GM12878 (cell line): ENCODE measurements around the gene UBE2E2.

Experiments used
- HCFC1 ChIP-seq: fragments of 150-350 bp; IDR thresholded peaks from 2 replicates; pipeline ENCODE4 v1.6.1; 2014; ENCODE audit warnings: low read length
- PAX8 ChIP-seq: fragments of 450-650 bp; IDR thresholded peaks from 2 replicates; pipeline ENCODE4 v1.6.1; 2017; ENCODE audit warnings: mild to moderate bottlenecking, moderate library complexity
- POLR2A ChIP-seq: IDR thresholded peaks from 2 replicates; pipeline ENCODE4 v1.6.1; 2011; ENCODE audit warnings: low read depth, mild to moderate bottlenecking, low read length
- SUPT20H ChIP-seq: IDR thresholded peaks from 2 replicates; pipeline ENCODE4 v1.6.1; 2011; ENCODE audit warnings: low read depth, mild to moderate bottlenecking, low read length, moderate library complexity, borderline replicate concordance; ENCODE audit not compliant: control insufficient read depth
- TAF1 ChIP-seq: IDR thresholded peaks from 2 replicates; pipeline ENCODE4 v1.6.1; 2011; ENCODE audit warnings: mild to moderate bottlenecking, low read depth, low read length, borderline replicate concordance
- TCF3 ChIP-seq: IDR thresholded peaks from 2 replicates; pipeline ENCODE4 v1.6.1; 2012; ENCODE audit warnings: low read depth, mild to moderate bottlenecking, low read length, borderline replicate concordance; ENCODE audit not compliant: insufficient read depth
- TF ChIP-seq, protein P1 (sequence below): IDR thresholded peaks from 2 replicates; pipeline ENCODE4 v1.6.1; 2011; ENCODE audit warnings: low read depth, mild to moderate bottlenecking, low read length, moderate library complexity, borderline replicate concordance; ENCODE audit errors: extremely low read depth
- TF ChIP-seq, protein P2 (sequence below), 3 experiments: IDR thresholded peaks in 2 of 3; conservative IDR thresholded peaks in 1 of 3; 2 replicates each; pipeline ENCODE4 v1.5.1; 2011; ENCODE audit warnings: low read depth in 3 of 3, low read length in 3 of 3, mild to moderate bottlenecking in 3 of 3, control low read depth in 2 of 3, moderate library complexity in 2 of 3, inconsistent platforms in 1 of 3, mixed read lengths in 1 of 3; ENCODE audit not compliant: control insufficient read depth in 2 of 3, insufficient read depth in 1 of 3; ENCODE audit errors: extremely low read depth in 1 of 3

DNA sequence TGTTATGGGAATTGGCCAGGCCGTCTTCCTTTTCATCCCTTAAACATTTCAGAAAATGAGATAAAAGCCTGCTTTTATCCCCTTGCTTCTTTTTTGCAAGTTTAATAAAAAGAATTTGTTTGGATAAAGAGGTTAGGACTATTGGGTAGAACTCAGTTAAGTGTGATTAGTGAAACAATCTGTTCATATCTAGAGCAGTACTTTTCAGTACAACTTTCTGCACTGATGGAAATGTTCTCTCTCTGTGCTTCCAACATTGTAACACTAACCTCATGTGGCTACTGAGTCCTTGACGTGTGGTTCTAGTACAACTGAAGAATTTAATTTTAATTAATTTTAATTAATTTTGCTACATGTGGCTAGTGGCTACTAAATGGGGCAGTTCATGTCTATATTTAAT is 246.9 kb downstream of the UBE2E2 start:
- TF ChIP-seq POLR2A (no peak), TAF1 (no peak), SUPT20H (no peak), TCF3 (no peak), HCFC1 (no peak), PAX8 (no peak)
- TF ChIP-seq, protein P1, sequence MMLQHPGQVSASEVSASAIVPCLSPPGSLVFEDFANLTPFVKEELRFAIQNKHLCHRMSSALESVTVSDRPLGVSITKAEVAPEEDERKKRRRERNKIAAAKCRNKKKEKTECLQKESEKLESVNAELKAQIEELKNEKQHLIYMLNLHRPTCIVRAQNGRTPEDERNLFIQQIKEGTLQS = no peak
- TF ChIP-seq, protein P2, sequence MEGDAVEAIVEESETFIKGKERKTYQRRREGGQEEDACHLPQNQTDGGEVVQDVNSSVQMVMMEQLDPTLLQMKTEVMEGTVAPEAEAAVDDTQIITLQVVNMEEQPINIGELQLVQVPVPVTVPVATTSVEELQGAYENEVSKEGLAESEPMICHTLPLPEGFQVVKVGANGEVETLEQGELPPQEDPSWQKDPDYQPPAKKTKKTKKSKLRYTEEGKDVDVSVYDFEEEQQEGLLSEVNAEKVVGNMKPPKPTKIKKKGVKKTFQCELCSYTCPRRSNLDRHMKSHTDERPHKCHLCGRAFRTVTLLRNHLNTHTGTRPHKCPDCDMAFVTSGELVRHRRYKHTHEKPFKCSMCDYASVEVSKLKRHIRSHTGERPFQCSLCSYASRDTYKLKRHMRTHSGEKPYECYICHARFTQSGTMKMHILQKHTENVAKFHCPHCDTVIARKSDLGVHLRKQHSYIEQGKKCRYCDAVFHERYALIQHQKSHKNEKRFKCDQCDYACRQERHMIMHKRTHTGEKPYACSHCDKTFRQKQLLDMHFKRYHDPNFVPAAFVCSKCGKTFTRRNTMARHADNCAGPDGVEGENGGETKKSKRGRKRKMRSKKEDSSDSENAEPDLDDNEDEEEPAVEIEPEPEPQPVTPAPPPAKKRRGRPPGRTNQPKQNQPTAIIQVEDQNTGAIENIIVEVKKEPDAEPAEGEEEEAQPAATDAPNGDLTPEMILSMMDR (IDR thresholded peaks at IDR 0.05 in 2 of 3, conservative IDR thresholded peaks at IDR 0.05 in 1 of 3; ENCODE audit: control insufficient read depth in 2 of 3, extremely low read depth in 1 of 3, insufficient read depth in 1 of 3, low read depth in 3 of 3, low read length in 3 of 3) = no peak
